ENCODE results near the gene ZNF860.

ZNF860 gene

GRCh38 chr3:31968369-31968926, 13.1 kb upstream of the ZNF860 start:
- TF ChIP-seq Cebpa-rat (IDR thresholded peaks at IDR 0.05): no peak
- H3K4me3 ChIP-seq: no peak overlapping the region
- no peak overlapping the region for H3K9ac ChIP-seq

GRCh38 chr3:31968927-31969418, 12.6 kb upstream of the ZNF860 start:
- no peak overlapping the region for H3K9ac ChIP-seq
- H3K4me3 ChIP-seq: no peak overlapping the region
- H3K27me3 ChIP-seq: no peaks in the 10 kb centered on the region
- no peak overlapping the region for H3K4me2 ChIP-seq
- no peaks in the 10 kb centered on the region for H4K20me1 ChIP-seq
- no peak overlapping the region for H3K27ac ChIP-seq
- no peaks in the 10 kb centered on the region for H3K36me3 ChIP-seq
- H3K9me3 ChIP-seq (replicated peaks in 1 of 11): peaks cover 0 to 3% (median 0%) of the 10 kb centered on the region in 11 experiments; a peak in 3 of 22 replicates
- no peak for TF ChIP-seq Cebpa-rat (IDR thresholded peaks at IDR 0.05)
- peaks cover 0 to 7% (median 0%) of the 10 kb centered on the region in 10 experiments; a peak in 5 of 20 replicates for H3K4me1 ChIP-seq

More at GRCh38 chr3:31968369-31968926, 13.1 kb upstream of the ZNF860 start:
- Histone ChIP-seq H3K9me3 (replicated peaks in 1 of 11) (peaks cover 0 to 3% (median 0%) of the 10 kb centered on the region in 11 experiments; a peak in 3 of 22 replicates), H3K4me1 (peaks cover 0 to 8% (median 1%) of the 10 kb centered on the region in 10 experiments; a peak in 11 of 20 replicates), H4K20me1 (no peaks in the 10 kb centered on the region), H3K36me3 (no peaks in the 10 kb centered on the region), H3K27me3 (no peaks in the 10 kb centered on the region), H3K4me2 (no peak overlapping the region), H3K27ac (no peak overlapping the region)

- no peak for TF ChIP-seq Cebpa-rat (IDR thresholded peaks at IDR 0.05)
- peaks cover 0 to 7% (median 0%) of the 10 kb centered on the region in 10 experiments; a peak in 5 of 20 replicates for H3K4me1 ChIP-seq
- no peak overlapping the region for H3K27ac ChIP-seq
- no peak overlapping the region for H3K4me2 ChIP-seq
- no peaks in the 10 kb centered on the region for H3K27me3 ChIP-seq
- no peak overlapping the region for H3K4me3 ChIP-seq
- H3K36me3 ChIP-seq: no peaks in the 10 kb centered on the region
- no peaks in the 10 kb centered on the region for H4K20me1 ChIP-seq
- H3K9me3 ChIP-seq (replicated peaks in 1 of 11): no peaks in the 10 kb centered on the region; a peak in 1 of 22 replicates
- no peak overlapping the region for H3K9ac ChIP-seq
Observed at GRCh38 chr3:31971607-31972006, 9.9 kb upstream of the ZNF860 start.

GRCh38 chr3:31973081-31973480, 8.5 kb upstream of the ZNF860 start:
- no peak overlapping the region for H3K9ac ChIP-seq
- H4K20me1 ChIP-seq: no peaks in the 10 kb centered on the region
- H3K4me1 ChIP-seq: peaks cover 0 to 7% (median 0%) of the 10 kb centered on the region in 10 experiments; a peak in 5 of 20 replicates
- no peaks in the 10 kb centered on the region for H3K36me3 ChIP-seq
- H3K9me3 ChIP-seq (replicated peaks in 1 of 11): no peaks in the 10 kb centered on the region; a peak in 1 of 22 replicates
- no peak for TF ChIP-seq Cebpa-rat (IDR thresholded peaks at IDR 0.05)
- no peak overlapping the region for H3K4me2 ChIP-seq
- H3K4me3 ChIP-seq: no peak overlapping the region
- no peak overlapping the region for H3K27ac ChIP-seq
- peaks cover 0 to 7% (median 2%) of the 10 kb centered on the region in 11 experiments; a peak in 6 of 22 replicates for H3K27me3 ChIP-seq

- Histone ChIP-seq H3K36me3 (no peaks in the 10 kb centered on the region), H4K20me1 (no peaks in the 10 kb centered on the region), H3K4me1 (peaks cover 0 to 7% (median 0%) of the 10 kb centered on the region in 10 experiments; a peak in 5 of 20 replicates), H3K27me3 (peaks cover 4 to 15% (median 9%) of the 10 kb centered on the region in 11 experiments; a peak in 20 of 22 replicates), H3K27ac (no peak overlapping the region), H3K4me3 (no peak overlapping the region), H3K4me2 (no peak overlapping the region), H3K9me3 (replicated peaks in 1 of 11) (no peaks in the 10 kb centered on the region; a peak in 1 of 22 replicates), H3K9ac (no peak overlapping the region)
- TF ChIP-seq Cebpa-rat (IDR thresholded peaks at IDR 0.05): no peak
Observed at GRCh38 chr3:31973837-31974236, 7.7 kb upstream of the ZNF860 start.

- Histone ChIP-seq H3K27me3 (peaks cover 10 to 21% (median 15%) of the 10 kb centered on the region in 11 experiments), H4K20me1 (no peaks in the 10 kb centered on the region), H3K9me3 (replicated peaks in 1 of 11) (no peaks in the 10 kb centered on the region; a peak in 1 of 22 replicates), H3K4me3 (no peak overlapping the region), H3K9ac (no peak overlapping the region), H3K36me3 (no peaks in the 10 kb centered on the region), H3K4me1 (peaks cover 0 to 7% (median 0%) of the 10 kb centered on the region in 10 experiments; a peak in 5 of 20 replicates), H3K4me2 (no peak overlapping the region), H3K27ac (no peak overlapping the region)
- no peak for TF ChIP-seq Cebpa-rat (IDR thresholded peaks at IDR 0.05)
Observed at GRCh38 chr3:31974471-31974870, 7.1 kb upstream of the ZNF860 start.

GRCh38 chr3:31974964-31975363, 6.6 kb upstream of the ZNF860 start:
- peaks cover 15 to 26% (median 20%) of the 10 kb centered on the region in 11 experiments for H3K27me3 ChIP-seq
- TF ChIP-seq Cebpa-rat (IDR thresholded peaks at IDR 0.05): no peak
- no peak overlapping the region for H3K4me3 ChIP-seq
- H3K9ac ChIP-seq: no peak overlapping the region
- no peaks in the 10 kb centered on the region; a peak in 1 of 22 replicates for H3K9me3 ChIP-seq (replicated peaks in 1 of 11)
- H3K27ac ChIP-seq: no peak overlapping the region
- peaks cover under 1 to 9% (median 2%) of the 10 kb centered on the region in 10 experiments; a peak in 14 of 20 replicates for H3K4me1 ChIP-seq
- no peak overlapping the region for H3K4me2 ChIP-seq
- no peaks in the 10 kb centered on the region for H3K36me3 ChIP-seq
- H4K20me1 ChIP-seq: no peaks in the 10 kb centered on the region

- H3K4me2 ChIP-seq: no peak overlapping the region
- H3K9me3 ChIP-seq (replicated peaks in 1 of 11): no peaks in the 10 kb centered on the region; a peak in 1 of 22 replicates
- H3K27ac ChIP-seq: no peak overlapping the region
- no peak overlapping the region for H3K4me3 ChIP-seq
- H3K36me3 ChIP-seq: no peaks in the 10 kb centered on the region
- H4K20me1 ChIP-seq: peaks cover 0 to 4% (median 0%) of the 10 kb centered on the region in 11 experiments; a peak in 1 of 22 replicates
- TF ChIP-seq Cebpa-rat (IDR thresholded peaks at IDR 0.05): no peak
- peaks cover 29 to 40% (median 33%) of the 10 kb centered on the region in 11 experiments for H3K27me3 ChIP-seq
- peaks cover 8 to 11% (median 9%) of the 10 kb centered on the region in 10 experiments; a peak in 16 of 20 replicates for H3K4me1 ChIP-seq
- H3K9ac ChIP-seq: no peak overlapping the region
Observed at GRCh38 chr3:31976302-31976701, 5.2 kb upstream of the ZNF860 start.

GRCh38 chr3:31977736-31978135, 3.8 kb upstream of the ZNF860 start:
- H3K9me3 ChIP-seq (replicated peaks in 1 of 11): no peaks in the 10 kb centered on the region
- no peak overlapping the region for H3K27ac ChIP-seq
- H3K4me1 ChIP-seq: peaks cover 8 to 14% (median 9%) of the 10 kb centered on the region in 10 experiments; a peak in 16 of 20 replicates
- no peak overlapping the region for H3K9ac ChIP-seq
- H3K36me3 ChIP-seq: no peaks in the 10 kb centered on the region
- H3K4me3 ChIP-seq: no peak overlapping the region
- H4K20me1 ChIP-seq: peaks cover 0 to 4% (median 0%) of the 10 kb centered on the region in 11 experiments; a peak in 1 of 22 replicates
- H3K27me3 ChIP-seq: peaks cover 36 to 54% (median 47%) of the 10 kb centered on the region in 11 experiments
- TF ChIP-seq Cebpa-rat (IDR thresholded peaks at IDR 0.05): no peak
- no peak overlapping the region for H3K4me2 ChIP-seq

All from BLaER1 treated with 17β-estradiol and CSF1 and Interleukin-3, amounts not matched to agents 10 nM and 100 nM (cell line).